Measurements from ENCODE around the gene TNS1.

Gene TNS1

GRCh38 chr2:218015586-218016521, 13.1 kb upstream of the TNS1 start:
- Mint-ChIP-seq H3K36me3 (ENCODE audit: insufficient read depth) (no peaks in the 10 kb centered on the region), H3K4me1 (ENCODE audit: low read depth in 2 of 2) (peaks cover 1 to 2% of the 10 kb centered on the region in 2 donors), H3K9me3 (no peaks in the 10 kb centered on the region), H3K27ac (peak overlapping the region in 1 of 2 donors; percentile 56), H3K4me3 (no peak overlapping the region), H3K27me3 (peaks cover 37 to 54% of the 10 kb centered on the region in 2 donors)
- ATAC-seq (replicated peaks) (no peak), DNase-seq (no peak)

- no peak overlapping the region for H3K4me3 Mint-ChIP-seq
- DNase-seq, result no peak
Observed at GRCh38 chr2:218014706-218015585, 12.2 kb upstream of the TNS1 start.

GRCh38 chr2:218013289-218013688, 10.5 kb upstream of the TNS1 start:
- peaks cover 56 to 76% of the 10 kb centered on the region in 2 donors for H3K27me3 Mint-ChIP-seq
- no peak overlapping the region for H3K4me3 Mint-ChIP-seq
- no peak overlapping the region for H3K27ac Mint-ChIP-seq
- peaks cover 4 to 5% of the 10 kb centered on the region in 2 donors for H3K4me1 Mint-ChIP-seq (ENCODE audit: low read depth in 2 of 2)
- H3K9me3 Mint-ChIP-seq, result no peaks in the 10 kb centered on the region
- H3K36me3 Mint-ChIP-seq (ENCODE audit: insufficient read depth), result no peaks in the 10 kb centered on the region
- ATAC-seq (replicated peaks) (no peak), DNase-seq (no peak)

More at GRCh38 chr2:218014706-218015585, 12.2 kb upstream of the TNS1 start:
- no peaks in the 10 kb centered on the region for H3K9me3 Mint-ChIP-seq
- H3K36me3 Mint-ChIP-seq (ENCODE audit: insufficient read depth), result no peaks in the 10 kb centered on the region
- H3K27me3 Mint-ChIP-seq, result peaks cover 40 to 60% of the 10 kb centered on the region in 2 donors
- ATAC-seq (replicated peaks), result no peak
- no peak overlapping the region for H3K27ac Mint-ChIP-seq
- H3K4me1 Mint-ChIP-seq (ENCODE audit: low read depth in 2 of 2), result peaks cover 4 to 5% of the 10 kb centered on the region in 2 donors

GRCh38 chr2:218012284-218012683, 9.5 kb upstream of the TNS1 start:
- Mint-ChIP-seq H3K4me1 (ENCODE audit: low read depth in 2 of 2) (peaks cover 4 to 5% of the 10 kb centered on the region in 2 donors), H3K27ac (no peak overlapping the region), H3K36me3 (ENCODE audit: insufficient read depth) (no peaks in the 10 kb centered on the region), H3K27me3 (peaks cover 63 to 87% of the 10 kb centered on the region in 2 donors), H3K9me3 (no peaks in the 10 kb centered on the region), H3K4me3 (no peak overlapping the region)
- ATAC-seq (replicated peaks) (no peak), DNase-seq (no peak)

GRCh38 chr2:218011653-218012040, 8.9 kb upstream of the TNS1 start:
- no peak for DNase-seq
- Mint-ChIP-seq H3K36me3 (ENCODE audit: insufficient read depth) (no peaks in the 10 kb centered on the region), H3K27ac (no peak overlapping the region), H3K4me3 (no peak overlapping the region), H3K4me1 (ENCODE audit: low read depth in 2 of 2) (peaks cover 4 to 5% of the 10 kb centered on the region in 2 donors), H3K9me3 (no peaks in the 10 kb centered on the region), H3K27me3 (peaks cover 63 to 85% of the 10 kb centered on the region in 2 donors)
- ATAC-seq (replicated peaks), result no peak

- H3K27me3 Mint-ChIP-seq, result peaks cover 63 to 85% of the 10 kb centered on the region in 2 donors
- no peak for ATAC-seq (replicated peaks)
- no peak for DNase-seq
Observed at GRCh38 chr2:218010984-218011652, 8.3 kb upstream of the TNS1 start.

GRCh38 chr2:218010140-218010983, 7.6 kb upstream of the TNS1 start:
- Mint-ChIP-seq H3K27ac (no peak overlapping the region), H3K9me3 (no peaks in the 10 kb centered on the region), H3K27me3 (peaks cover 70 to 91% of the 10 kb centered on the region in 2 donors), H3K36me3 (ENCODE audit: insufficient read depth) (no peaks in the 10 kb centered on the region), H3K4me3 (peak overlapping the region; percentile 72 to 76), H3K4me1 (ENCODE audit: low read depth in 2 of 2) (peaks cover 4 to 5% of the 10 kb centered on the region in 2 donors)
- peak in 1 of 3 experiments; percentile 4 for DNase-seq
- ATAC-seq (replicated peaks), result peak; percentile 72

More at GRCh38 chr2:218010984-218011652, 8.3 kb upstream of the TNS1 start:
- H3K4me1 Mint-ChIP-seq (ENCODE audit: low read depth in 2 of 2), result peaks cover 4 to 5% of the 10 kb centered on the region in 2 donors
- no peaks in the 10 kb centered on the region for H3K36me3 Mint-ChIP-seq (ENCODE audit: insufficient read depth)
- H3K27ac Mint-ChIP-seq, result no peak overlapping the region
- peak overlapping the region; percentile 72 to 76 for H3K4me3 Mint-ChIP-seq
- no peaks in the 10 kb centered on the region for H3K9me3 Mint-ChIP-seq

GRCh38 chr2:218009765-218010139, 7.0 kb upstream of the TNS1 start:
- H3K27me3 Mint-ChIP-seq, result peaks cover 72 to 93% of the 10 kb centered on the region in 2 donors

GRCh38 chr2:218009231-218009630, 6.4 kb upstream of the TNS1 start:
- Mint-ChIP-seq H3K4me3 (peak overlapping the region in 1 of 2 donors; percentile 66), H3K9me3 (no peaks in the 10 kb centered on the region), H3K36me3 (ENCODE audit: insufficient read depth) (no peaks in the 10 kb centered on the region), H3K27ac (no peak overlapping the region), H3K4me1 (ENCODE audit: low read depth in 2 of 2) (peaks cover 4 to 5% of the 10 kb centered on the region in 2 donors), H3K27me3 (peaks cover 71 to 93% of the 10 kb centered on the region in 2 donors)
- DNase-seq (no peak), ATAC-seq (replicated peaks) (no peak)

More at GRCh38 chr2:218009765-218010139, 7.0 kb upstream of the TNS1 start:
- no peaks in the 10 kb centered on the region for H3K9me3 Mint-ChIP-seq
- no peak for ATAC-seq (replicated peaks)
- H3K4me1 Mint-ChIP-seq (ENCODE audit: low read depth in 2 of 2), result peaks cover 4 to 5% of the 10 kb centered on the region in 2 donors
- no peak for DNase-seq
- peak overlapping the region; percentile 66 to 67 for H3K4me3 Mint-ChIP-seq
- H3K36me3 Mint-ChIP-seq (ENCODE audit: insufficient read depth), result no peaks in the 10 kb centered on the region
- H3K27ac Mint-ChIP-seq, result no peak overlapping the region

- no peaks in the 10 kb centered on the region for H3K9me3 Mint-ChIP-seq
- no peak for DNase-seq
- H3K36me3 Mint-ChIP-seq (ENCODE audit: insufficient read depth), result no peaks in the 10 kb centered on the region
- no peak overlapping the region for H3K4me3 Mint-ChIP-seq
- peaks cover 72 to 93% of the 10 kb centered on the region in 2 donors for H3K27me3 Mint-ChIP-seq
- peaks cover 4 to 7% of the 10 kb centered on the region in 2 donors for H3K4me1 Mint-ChIP-seq (ENCODE audit: low read depth in 2 of 2)
- no peak for ATAC-seq (replicated peaks)
- H3K27ac Mint-ChIP-seq, result no peak overlapping the region
Observed at GRCh38 chr2:218008060-218009040, 5.6 kb upstream of the TNS1 start.

- H3K36me3 Mint-ChIP-seq (ENCODE audit: insufficient read depth), result no peaks in the 10 kb centered on the region
- peaks cover 4 to 11% of the 10 kb centered on the region in 2 donors for H3K4me1 Mint-ChIP-seq (ENCODE audit: low read depth in 2 of 2)
- H3K27ac Mint-ChIP-seq, result no peak overlapping the region
- no peak for ATAC-seq (replicated peaks)
- H3K4me3 Mint-ChIP-seq, result no peak overlapping the region
- no peak for DNase-seq
- H3K27me3 Mint-ChIP-seq, result peaks cover 68 to 91% of the 10 kb centered on the region in 2 donors
- no peaks in the 10 kb centered on the region for H3K9me3 Mint-ChIP-seq
Observed at GRCh38 chr2:218006741-218007140, 3.9 kb upstream of the TNS1 start.
